Fibroblast of lung (primary cell): ENCODE results near the gene PLXNA4.

ENCODE experiments used
- CTCF ChIP-seq, 2 donors: IDR thresholded peaks in 1 of 2; conservative IDR thresholded peaks in 1 of 2; 1 replicate in 1 of 2; 2 replicates in 1 of 2; pipeline ENCODE4 v1.5.1; 2011 to 2012; ENCODE audit warnings: low read length in 2 of 2, control low read depth in 1 of 2, inconsistent platforms in 1 of 2, low read depth in 1 of 2, mild to moderate bottlenecking in 1 of 2
- EZH2 ChIP-seq: IDR thresholded peaks from 2 replicates; pipeline ENCODE4 v1.5.1; 2012; ENCODE audit warnings: low read length, control low read depth, mild to moderate bottlenecking; ENCODE audit errors: missing control alignments

GRCh38 chr7:132544999-132545398 lies 31.3 kb downstream of the PLXNA4 start:
- TF ChIP-seq CTCF (conservative IDR thresholded peaks at IDR 0.05 in 1 of 2, IDR thresholded peaks at IDR 0.05 in 1 of 2; ENCODE audit: low read depth in 1 of 2, low read length in 2 of 2) (no peak), EZH2 (no peak)
